ENCODE measurements around the gene FYB2. TPM values are rescaled to one million over a fixed set of nuclear protein-coding genes. Genes with fewer than 3 reads are reported as not detected.

FYB2 gene
- total and polyA plus RNA-seq, 2 donors, result 4.7 to 34.4 TPM

GRCh38 chr1:56838759-56839158 is 19.6 kb upstream of the FYB2 start:
- no peaks in the 10 kb centered on the region for H3K9me3 ChIP-seq (ENCODE audit: control insufficient read depth in 2 of 2, insufficient read depth in 1 of 2, low read length in 1 of 2)
- 79% methylated on average over 3 of the region's 3 CpGs for WGBS

GRCh38 chr1:56837244-56837939 is 18.2 kb upstream of the FYB2 start:
- Histone ChIP-seq H3K4me3 (ENCODE audit: low read length in 2 of 2) (no peak overlapping the region), H3K27ac (ENCODE audit: low read depth in 1 of 2, low read length in 1 of 2) (no peak overlapping the region), H3K36me3 (ENCODE audit: control insufficient read depth in 2 of 2, insufficient read depth in 2 of 2, low read length in 1 of 2) (no peaks in the 10 kb centered on the region), H3K4me1 (ENCODE audit: control insufficient read depth in 2 of 2, insufficient read depth in 2 of 2, low read length in 2 of 2) (no peaks in the 10 kb centered on the region), H3K27me3 (ENCODE audit: control insufficient read depth in 2 of 2, insufficient read depth in 1 of 2, low read length in 1 of 2) (no peaks in the 10 kb centered on the region), H3K9me3 (ENCODE audit: control insufficient read depth in 2 of 2, insufficient read depth in 1 of 2, low read length in 1 of 2) (no peaks in the 10 kb centered on the region)
- no peak for DNase-seq (ENCODE audit: low read depth in 6 of 9, low spot score in 9 of 9)
- 72% methylated on average over 9 of the region's 9 CpGs for WGBS

More at GRCh38 chr1:56838759-56839158, 19.6 kb upstream of the FYB2 start:
- H3K4me1 ChIP-seq (ENCODE audit: control insufficient read depth in 2 of 2, insufficient read depth in 2 of 2, low read length in 2 of 2), result no peaks in the 10 kb centered on the region
- H3K27ac ChIP-seq (ENCODE audit: low read depth in 1 of 2, low read length in 1 of 2), result no peak overlapping the region
- H3K4me3 ChIP-seq (ENCODE audit: low read length in 2 of 2), result no peak overlapping the region
- no peaks in the 10 kb centered on the region for H3K36me3 ChIP-seq (ENCODE audit: control insufficient read depth in 2 of 2, insufficient read depth in 2 of 2, low read length in 1 of 2)
- no peaks in the 10 kb centered on the region for H3K27me3 ChIP-seq (ENCODE audit: control insufficient read depth in 2 of 2, insufficient read depth in 1 of 2, low read length in 1 of 2)
- DNase-seq (ENCODE audit: low read depth in 6 of 9, low spot score in 9 of 9), result no peak

GRCh38 chr1:56836359-56836758 is 17.2 kb upstream of the FYB2 start:
- H3K4me1 ChIP-seq (ENCODE audit: control insufficient read depth in 2 of 2, insufficient read depth in 2 of 2, low read length in 2 of 2), result no peaks in the 10 kb centered on the region
- H3K4me3 ChIP-seq (ENCODE audit: low read length in 2 of 2), result no peak overlapping the region
- DNase-seq (ENCODE audit: low read depth in 6 of 9, low spot score in 9 of 9), result no peak
- no peaks in the 10 kb centered on the region for H3K36me3 ChIP-seq (ENCODE audit: control insufficient read depth in 2 of 2, insufficient read depth in 2 of 2, low read length in 1 of 2)
- no peak overlapping the region for H3K27ac ChIP-seq (ENCODE audit: low read depth in 1 of 2, low read length in 1 of 2)
- peaks cover 0 to 1% of the 10 kb centered on the region in 2 donors for H3K27me3 ChIP-seq (ENCODE audit: control insufficient read depth in 2 of 2, insufficient read depth in 1 of 2, low read length in 1 of 2)
- WGBS, result 94% methylated on average over 4 of the region's 4 CpGs
- H3K9me3 ChIP-seq (ENCODE audit: control insufficient read depth in 2 of 2, insufficient read depth in 1 of 2, low read length in 1 of 2), result no peaks in the 10 kb centered on the region

GRCh38 chr1:56835657-56836056 is 16.5 kb upstream of the FYB2 start:
- DNase-seq (ENCODE audit: low read depth in 6 of 9, low spot score in 9 of 9), result no peak
- WGBS, result 96% methylated on average over 5 of the region's 5 CpGs
- H3K4me1 ChIP-seq (ENCODE audit: control insufficient read depth in 2 of 2, insufficient read depth in 2 of 2, low read length in 2 of 2), result no peaks in the 10 kb centered on the region
- H3K27ac ChIP-seq (ENCODE audit: low read depth in 1 of 2, low read length in 1 of 2), result no peak overlapping the region
- no peaks in the 10 kb centered on the region for H3K9me3 ChIP-seq (ENCODE audit: control insufficient read depth in 2 of 2, insufficient read depth in 1 of 2, low read length in 1 of 2)
- H3K4me3 ChIP-seq (ENCODE audit: low read length in 2 of 2), result no peak overlapping the region
- no peaks in the 10 kb centered on the region for H3K36me3 ChIP-seq (ENCODE audit: control insufficient read depth in 2 of 2, insufficient read depth in 2 of 2, low read length in 1 of 2)
- peaks cover 0 to 2% of the 10 kb centered on the region in 2 donors for H3K27me3 ChIP-seq (ENCODE audit: control insufficient read depth in 2 of 2, insufficient read depth in 1 of 2, low read length in 1 of 2)

GRCh38 chr1:56834137-56834900 is 15.1 kb upstream of the FYB2 start:
- Histone ChIP-seq H3K27ac (ENCODE audit: low read depth in 1 of 2, low read length in 1 of 2) (no peak overlapping the region), H3K36me3 (ENCODE audit: control insufficient read depth in 2 of 2, insufficient read depth in 2 of 2, low read length in 1 of 2) (no peaks in the 10 kb centered on the region), H3K4me1 (ENCODE audit: control insufficient read depth in 2 of 2, insufficient read depth in 2 of 2, low read length in 2 of 2) (no peaks in the 10 kb centered on the region), H3K9me3 (ENCODE audit: control insufficient read depth in 2 of 2, insufficient read depth in 1 of 2, low read length in 1 of 2) (no peaks in the 10 kb centered on the region), H3K4me3 (ENCODE audit: low read length in 2 of 2) (no peak overlapping the region), H3K27me3 (ENCODE audit: control insufficient read depth in 2 of 2, insufficient read depth in 1 of 2, low read length in 1 of 2) (peaks cover 0 to 2% of the 10 kb centered on the region in 2 donors)
- DNase-seq (ENCODE audit: low read depth in 6 of 9, low spot score in 9 of 9), result no peak
- WGBS, result 89% methylated on average over 5 of the region's 5 CpGs

- H3K27me3 ChIP-seq (ENCODE audit: control insufficient read depth in 2 of 2, insufficient read depth in 1 of 2, low read length in 1 of 2), result peaks cover 0 to 2% of the 10 kb centered on the region in 2 donors
- DNase-seq (ENCODE audit: low read depth in 6 of 9, low spot score in 9 of 9), result no peak
- no peaks in the 10 kb centered on the region for H3K9me3 ChIP-seq (ENCODE audit: control insufficient read depth in 2 of 2, insufficient read depth in 1 of 2, low read length in 1 of 2)
- no peak overlapping the region for H3K27ac ChIP-seq (ENCODE audit: low read depth in 1 of 2, low read length in 1 of 2)
- H3K4me3 ChIP-seq (ENCODE audit: low read length in 2 of 2), result no peak overlapping the region
- H3K4me1 ChIP-seq (ENCODE audit: control insufficient read depth in 2 of 2, insufficient read depth in 2 of 2, low read length in 2 of 2), result no peaks in the 10 kb centered on the region
- 97% methylated on average over 4 of the region's 4 CpGs for WGBS
- no peaks in the 10 kb centered on the region for H3K36me3 ChIP-seq (ENCODE audit: control insufficient read depth in 2 of 2, insufficient read depth in 2 of 2, low read length in 1 of 2)
Observed at GRCh38 chr1:56833088-56833487, 13.9 kb upstream of the FYB2 start.

GRCh38 chr1:56831871-56832693 is 12.9 kb upstream of the FYB2 start:
- Histone ChIP-seq H3K4me3 (ENCODE audit: low read length in 2 of 2) (no peak overlapping the region), H3K36me3 (ENCODE audit: control insufficient read depth in 2 of 2, insufficient read depth in 2 of 2, low read length in 1 of 2) (no peaks in the 10 kb centered on the region), H3K27me3 (ENCODE audit: control insufficient read depth in 2 of 2, insufficient read depth in 1 of 2, low read length in 1 of 2) (peaks cover 0 to 2% of the 10 kb centered on the region in 2 donors), H3K27ac (ENCODE audit: low read depth in 1 of 2, low read length in 1 of 2) (no peak overlapping the region), H3K9me3 (ENCODE audit: control insufficient read depth in 2 of 2, insufficient read depth in 1 of 2, low read length in 1 of 2) (no peaks in the 10 kb centered on the region), H3K4me1 (ENCODE audit: control insufficient read depth in 2 of 2, insufficient read depth in 2 of 2, low read length in 2 of 2) (no peaks in the 10 kb centered on the region)
- WGBS, result 25% methylated on average over 8 of the region's 8 CpGs
- peak; percentile 32 to 77 (median 54) for DNase-seq (ENCODE audit: low read depth in 6 of 9, low spot score in 9 of 9)

- no peak overlapping the region for H3K27ac ChIP-seq (ENCODE audit: low read depth in 1 of 2, low read length in 1 of 2)
- H3K36me3 ChIP-seq (ENCODE audit: control insufficient read depth in 2 of 2, insufficient read depth in 2 of 2, low read length in 1 of 2), result no peaks in the 10 kb centered on the region
- no peaks in the 10 kb centered on the region for H3K9me3 ChIP-seq (ENCODE audit: control insufficient read depth in 2 of 2, insufficient read depth in 1 of 2, low read length in 1 of 2)
- H3K27me3 ChIP-seq (ENCODE audit: control insufficient read depth in 2 of 2, insufficient read depth in 1 of 2, low read length in 1 of 2), result peaks cover 0 to 2% of the 10 kb centered on the region in 2 donors
- WGBS, result 94% methylated on average over 4 of the region's 4 CpGs
- H3K4me3 ChIP-seq (ENCODE audit: low read length in 2 of 2), result no peak overlapping the region
- DNase-seq (ENCODE audit: low read depth in 6 of 9, low spot score in 9 of 9), result no peak
- H3K4me1 ChIP-seq (ENCODE audit: control insufficient read depth in 2 of 2, insufficient read depth in 2 of 2, low read length in 2 of 2), result no peaks in the 10 kb centered on the region
Observed at GRCh38 chr1:56830052-56830451, 10.8 kb upstream of the FYB2 start.

- H3K36me3 ChIP-seq (ENCODE audit: control insufficient read depth in 2 of 2, insufficient read depth in 2 of 2, low read length in 1 of 2), result no peaks in the 10 kb centered on the region
- no peaks in the 10 kb centered on the region for H3K4me1 ChIP-seq (ENCODE audit: control insufficient read depth in 2 of 2, insufficient read depth in 2 of 2, low read length in 2 of 2)
- H3K27me3 ChIP-seq (ENCODE audit: control insufficient read depth in 2 of 2, insufficient read depth in 1 of 2, low read length in 1 of 2), result peaks cover 0 to 2% of the 10 kb centered on the region in 2 donors
- no peak overlapping the region for H3K4me3 ChIP-seq (ENCODE audit: low read length in 2 of 2)
- no peak for DNase-seq (ENCODE audit: low read depth in 6 of 9, low spot score in 9 of 9)
- no peak overlapping the region for H3K27ac ChIP-seq (ENCODE audit: low read depth in 1 of 2, low read length in 1 of 2)
- no peaks in the 10 kb centered on the region for H3K9me3 ChIP-seq (ENCODE audit: control insufficient read depth in 2 of 2, insufficient read depth in 1 of 2, low read length in 1 of 2)
Observed at GRCh38 chr1:56827711-56828110, 8.5 kb upstream of the FYB2 start.
